ENCODE results near the gene FAF1.
A peak's percentile ranks its signal among the peaks of the same experiment; 100 is the strongest.
"Not testable (repeated sequence)": the region's sequence is repeated elsewhere in the genome, so short reads cannot be mapped to it uniquely, and the experiment has no call there.

Gene FAF1

DNA sequence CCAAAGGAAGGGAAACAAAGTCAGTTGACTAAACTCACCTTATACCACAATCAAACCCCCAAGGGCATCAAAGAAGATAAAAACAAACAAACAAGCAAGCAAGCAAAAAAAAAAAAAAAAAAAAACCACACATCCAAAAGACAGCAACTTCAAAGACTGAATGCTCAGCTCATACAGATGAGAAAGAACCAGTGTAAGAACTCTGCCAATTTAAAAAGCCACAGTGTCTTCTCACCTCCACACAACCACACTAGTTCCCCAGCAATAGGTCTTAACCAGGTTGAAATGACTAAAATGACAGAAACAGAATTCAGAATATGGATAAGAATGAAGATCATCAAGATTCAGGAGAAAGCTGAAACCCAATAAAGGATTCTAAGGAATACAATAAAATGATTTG lies 193.4 kb downstream of the FAF1 start:
- no peak for DNase-seq

DNA sequence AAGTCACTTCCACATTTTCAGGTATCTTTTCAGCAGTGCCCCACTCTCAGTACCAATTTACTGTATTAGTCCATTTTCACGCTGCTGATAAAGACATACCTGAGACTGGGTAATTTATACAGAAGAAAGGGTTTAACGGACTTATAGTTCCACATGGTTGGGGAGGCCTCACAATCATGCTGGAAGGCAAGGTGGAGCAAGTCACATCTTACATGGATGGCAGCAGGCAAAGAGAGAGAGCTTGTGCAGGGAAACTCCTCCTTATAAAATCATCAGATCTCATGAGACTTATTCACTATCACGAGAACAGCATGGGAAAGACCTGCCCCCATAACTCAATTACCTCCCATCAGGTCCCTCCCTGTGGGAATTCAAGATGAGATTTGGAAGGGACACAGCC lies 203.5 kb downstream of the FAF1 start:
- DNase-seq: not testable (repeated sequence)

DNA sequence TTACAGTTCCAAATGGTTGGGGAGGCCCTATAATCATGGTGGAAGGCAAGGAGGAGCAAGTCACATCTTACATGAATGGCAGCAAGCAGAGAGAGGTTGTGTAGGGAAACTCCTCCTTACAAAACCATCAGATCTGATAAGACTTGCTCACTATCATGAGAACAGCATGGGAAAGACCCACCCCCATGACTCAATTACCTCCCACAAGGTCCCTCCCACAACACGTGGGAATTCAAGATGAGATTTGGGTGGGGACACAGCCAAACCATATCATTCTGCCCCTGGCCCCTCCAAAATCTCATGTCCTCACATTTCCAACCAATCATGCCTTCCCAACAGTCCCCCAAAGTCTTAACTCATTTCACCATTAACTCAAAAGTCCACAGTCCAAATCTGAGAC lies 205.3 kb downstream of the FAF1 start:
- DNase-seq: not testable (repeated sequence)

DNA sequence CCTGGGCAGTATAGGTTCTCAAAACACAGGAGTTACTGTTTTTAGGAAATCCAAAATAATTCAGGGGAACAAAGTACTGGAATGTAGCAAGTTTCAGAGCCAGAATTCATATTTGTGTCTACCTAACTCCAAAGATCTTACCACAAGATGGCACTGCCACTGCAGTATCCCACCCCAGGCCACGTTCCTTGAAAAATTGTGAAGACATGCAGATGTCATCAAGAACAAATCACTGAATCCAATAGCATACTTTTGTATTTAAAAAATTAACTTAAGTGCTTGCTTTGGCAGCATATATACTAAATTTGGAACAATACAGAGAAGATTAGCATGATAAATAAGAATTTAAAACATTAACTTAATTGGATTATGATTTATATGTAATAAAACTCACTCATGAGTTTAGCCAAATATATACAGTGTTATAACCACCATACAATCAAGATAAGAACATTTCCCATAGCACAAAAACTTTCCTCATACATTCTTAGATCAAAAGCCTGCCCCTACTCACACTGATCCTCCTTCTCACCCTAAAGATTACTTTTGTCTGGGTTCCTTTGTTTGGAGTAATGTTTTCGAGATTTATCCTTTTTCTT lies 209.9 kb downstream of the FAF1 start:
- no peak for DNase-seq

DNA sequence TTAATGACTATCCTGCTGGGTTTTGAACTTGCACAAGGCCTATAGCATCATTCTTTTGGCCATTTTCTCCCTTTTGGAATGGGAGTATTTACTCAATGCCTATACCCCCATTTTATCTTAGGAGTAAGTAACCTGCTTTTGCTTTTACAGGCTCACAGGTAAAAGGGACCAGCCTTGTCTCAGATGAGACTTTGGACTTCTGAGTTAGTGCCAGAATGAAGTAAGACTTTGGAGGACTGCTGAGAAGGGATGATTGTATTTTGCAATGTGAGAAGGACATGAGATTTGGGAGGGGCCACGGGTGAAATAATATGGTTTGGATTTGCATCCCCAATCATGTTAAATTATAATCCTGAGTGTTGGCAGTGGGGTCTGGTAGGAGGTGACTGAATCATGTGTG lies 212.7 kb downstream of the FAF1 start:
- DNase-seq: no peak

DNA sequence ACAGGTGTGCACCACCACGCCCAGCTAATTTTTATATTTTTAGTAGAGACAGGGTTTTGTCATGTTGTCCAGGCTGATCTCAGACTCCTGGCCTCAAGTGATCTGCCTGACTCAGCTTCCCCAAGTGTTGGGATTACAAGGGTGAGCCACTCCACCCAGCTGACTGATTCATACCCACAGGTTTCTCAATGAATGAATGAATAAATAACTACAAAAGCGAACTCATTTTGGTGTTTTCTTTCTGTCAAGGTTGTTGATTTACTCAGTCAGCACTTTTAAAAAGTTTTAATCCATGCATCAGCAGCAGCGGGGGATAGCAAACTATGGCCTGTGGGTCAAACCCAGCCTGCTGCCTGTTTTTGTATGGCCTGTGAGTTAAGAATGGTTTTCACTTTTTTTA lies 217.5 kb downstream of the FAF1 start:
- no peak for DNase-seq

DNA sequence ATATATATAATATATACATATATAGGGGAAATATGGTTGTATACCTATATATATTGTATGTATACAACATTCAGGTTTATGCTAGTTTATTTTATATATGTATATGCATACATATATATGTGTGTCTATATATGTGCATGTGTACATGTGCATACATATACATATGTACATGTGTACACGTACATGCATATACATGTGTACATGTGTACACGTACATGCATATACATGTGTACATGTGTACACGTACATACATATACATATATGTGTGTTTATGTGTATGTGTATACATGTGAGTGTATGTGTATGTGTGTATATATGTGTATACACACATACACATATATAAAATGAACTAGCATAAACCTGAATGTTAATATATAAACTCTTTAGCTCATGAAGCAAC lies 220.9 kb downstream of the FAF1 start:
- DNase-seq: no peak

DNA sequence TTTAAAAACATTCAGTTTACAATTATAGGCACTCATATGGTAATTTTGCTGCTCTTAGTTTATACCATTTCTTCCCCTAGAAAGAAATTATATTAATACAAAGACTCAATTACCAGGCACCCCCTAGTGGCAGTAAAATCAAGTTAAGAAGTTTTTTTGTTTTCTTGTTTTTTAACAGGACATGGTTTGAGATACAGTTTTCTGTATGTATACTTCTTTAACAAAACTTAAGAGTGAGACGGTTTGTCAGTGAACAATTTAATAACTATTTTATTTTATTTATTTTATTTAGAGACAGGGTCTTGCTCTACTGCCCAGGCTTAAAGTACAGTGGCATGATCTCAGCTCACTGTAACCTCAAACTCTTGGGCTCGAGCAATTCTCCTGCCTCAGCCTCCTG lies 224.6 kb downstream of the FAF1 start:
- DNase-seq: peak in 1 of 2 donors; percentile 20

DNA sequence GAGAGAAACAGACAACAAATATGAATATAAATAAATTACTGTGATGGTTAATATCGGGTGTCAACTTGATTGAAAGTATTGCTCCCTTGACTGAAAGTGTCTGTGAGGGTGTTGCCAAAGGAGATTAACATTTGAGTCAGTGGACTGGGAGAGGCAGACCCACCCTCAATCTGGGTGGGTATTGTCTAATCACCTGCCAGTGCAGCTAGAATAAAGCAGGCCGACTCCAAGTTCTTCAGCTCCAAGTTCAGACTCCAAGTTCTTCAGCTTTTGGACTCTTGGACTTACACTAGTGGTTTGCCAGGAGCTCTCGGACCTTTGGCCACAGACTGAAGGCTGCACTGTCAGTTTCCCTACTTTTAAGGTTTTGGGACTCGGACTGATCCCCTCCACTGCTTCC lies 232.5 kb downstream of the FAF1 start:
- DNase-seq: not testable (repeated sequence)

DNA sequence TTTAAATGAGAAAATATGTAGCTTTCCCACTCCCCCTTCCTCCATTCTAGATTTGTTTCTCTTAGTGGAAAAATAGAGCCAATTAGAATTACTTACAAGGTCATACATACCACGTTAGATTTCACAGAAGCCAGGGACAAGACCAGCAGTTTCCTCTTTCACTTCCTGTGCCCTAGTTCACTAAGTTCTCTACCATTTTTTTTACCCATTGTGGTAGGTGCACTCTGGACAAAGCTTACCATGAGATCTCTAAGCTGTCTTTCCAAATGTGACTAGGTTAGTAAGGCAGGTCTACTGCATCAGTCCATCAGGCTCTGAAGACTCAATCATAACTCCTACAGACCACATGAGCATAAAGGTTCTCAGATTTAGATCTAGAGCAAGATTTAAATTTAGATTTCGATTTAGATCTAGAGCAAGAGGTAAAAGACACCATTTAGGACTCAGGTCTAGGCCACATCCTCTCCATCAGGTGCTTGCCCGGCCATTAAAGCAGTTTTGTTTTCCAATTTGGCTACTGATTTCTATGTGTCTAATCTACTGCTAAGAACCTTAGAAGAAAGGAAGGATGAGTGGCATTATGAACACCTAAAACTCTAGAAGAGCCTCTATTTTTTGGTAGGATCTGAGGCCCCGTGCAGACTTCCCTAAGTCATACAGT lies 235.3 kb downstream of the FAF1 start:
- DNase-seq: peak; percentile 48 to 53

DNA sequence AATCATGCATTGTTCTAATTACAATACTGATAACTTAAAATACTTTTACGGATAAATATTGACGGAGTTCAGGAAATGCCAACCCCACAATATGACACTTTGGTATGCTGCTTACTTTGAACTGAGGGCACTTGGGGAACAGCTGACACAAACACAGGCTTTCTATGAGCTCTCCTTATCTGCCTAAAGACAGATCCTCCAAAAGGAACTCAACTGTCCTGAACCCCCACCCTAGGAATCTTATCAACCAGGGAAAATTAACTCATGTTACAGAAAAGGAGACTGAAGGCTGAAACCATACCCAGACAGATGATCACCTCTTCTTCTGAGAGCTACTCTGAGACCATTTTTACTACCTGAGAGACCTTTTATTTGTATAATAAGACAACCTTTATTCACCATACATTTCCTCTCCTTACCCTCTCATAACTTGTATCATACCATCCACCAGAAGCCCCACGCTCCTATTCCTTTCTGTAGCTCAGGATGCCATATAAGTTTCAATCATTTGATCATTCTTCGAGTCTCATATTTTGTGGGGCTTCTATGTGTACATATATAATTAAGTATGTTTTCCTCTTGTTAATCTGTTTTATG lies 239.5 kb downstream of the FAF1 start:
- DNase-seq: no peak

DNA sequence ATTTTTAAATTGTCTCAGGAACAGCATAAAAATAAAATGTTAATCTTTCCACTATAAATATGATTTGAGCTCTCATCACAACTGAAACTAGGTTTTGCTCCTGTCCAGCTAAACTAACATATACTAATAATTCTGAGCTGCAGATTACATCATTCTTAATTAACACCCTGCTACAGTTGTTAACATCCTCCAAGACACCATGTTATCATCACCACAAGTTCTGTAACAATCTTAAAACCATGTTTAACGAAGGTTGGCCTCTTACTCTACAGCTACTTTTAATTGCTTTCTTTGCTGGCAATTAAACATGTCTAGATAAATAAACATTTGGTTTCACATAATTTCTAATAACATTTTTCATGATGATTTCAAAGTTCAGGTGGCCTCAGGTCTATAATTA lies 240.9 kb downstream of the FAF1 start:
- no peak for DNase-seq

DNA sequence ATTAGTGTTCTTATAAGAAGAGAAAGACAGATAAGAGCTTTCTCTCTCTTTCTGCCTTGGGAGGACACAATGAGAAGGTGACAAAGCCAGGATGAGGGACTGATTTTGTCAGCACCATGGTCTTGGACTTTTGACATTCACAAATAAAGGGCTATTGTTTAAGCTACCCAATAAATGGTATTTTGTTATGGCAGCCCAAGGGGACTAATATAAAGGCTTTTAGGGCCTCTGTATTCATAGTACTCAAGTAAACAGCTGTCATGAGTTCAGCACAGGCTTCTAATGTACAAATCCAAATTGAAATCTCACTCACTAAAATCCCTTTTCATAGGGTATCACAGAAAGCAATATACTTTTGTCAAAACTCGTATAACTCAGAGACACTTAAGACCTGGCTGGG lies 242.7 kb downstream of the FAF1 start:
- no peak for DNase-seq

DNA sequence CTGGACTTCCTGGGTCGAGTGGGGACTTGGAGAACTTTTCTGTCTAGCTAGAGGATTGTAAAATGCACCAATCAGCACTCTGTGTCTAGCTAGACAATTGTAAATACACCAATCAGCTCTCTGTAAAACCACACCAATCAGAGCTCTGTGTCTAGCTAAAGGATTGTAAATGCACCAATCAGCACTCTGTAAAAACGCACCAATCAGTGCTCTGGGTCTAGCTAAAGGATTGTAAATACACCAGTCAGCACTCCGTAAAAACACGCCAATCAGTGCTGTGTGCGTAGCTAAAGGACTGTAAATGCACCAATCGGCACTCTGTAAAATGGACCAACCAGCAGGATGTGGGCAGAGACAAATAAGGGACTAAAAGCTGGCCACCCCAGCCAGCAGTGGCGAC lies 243.6 kb downstream of the FAF1 start:
- DNase-seq: not testable (repeated sequence)

DNA sequence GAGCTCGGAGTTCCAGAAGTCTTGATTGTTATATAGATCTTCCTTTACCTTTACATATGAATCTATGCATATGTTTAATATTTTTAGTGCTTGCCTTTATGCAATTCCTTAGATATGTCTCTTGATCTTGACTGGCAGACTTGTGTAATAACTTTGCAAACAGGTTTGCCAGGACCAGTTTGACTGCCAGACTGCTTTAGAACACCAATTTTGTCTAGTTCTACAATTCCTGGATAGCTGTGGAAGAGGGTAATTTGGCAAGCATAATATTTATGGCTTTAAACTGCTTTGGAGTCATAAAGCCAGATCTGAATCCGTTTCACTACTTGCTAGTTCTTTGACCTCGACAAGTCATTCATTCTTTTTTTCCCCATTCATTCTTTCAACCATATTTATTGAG lies 250.0 kb downstream of the FAF1 start:
- DNase-seq: no peak

DNA sequence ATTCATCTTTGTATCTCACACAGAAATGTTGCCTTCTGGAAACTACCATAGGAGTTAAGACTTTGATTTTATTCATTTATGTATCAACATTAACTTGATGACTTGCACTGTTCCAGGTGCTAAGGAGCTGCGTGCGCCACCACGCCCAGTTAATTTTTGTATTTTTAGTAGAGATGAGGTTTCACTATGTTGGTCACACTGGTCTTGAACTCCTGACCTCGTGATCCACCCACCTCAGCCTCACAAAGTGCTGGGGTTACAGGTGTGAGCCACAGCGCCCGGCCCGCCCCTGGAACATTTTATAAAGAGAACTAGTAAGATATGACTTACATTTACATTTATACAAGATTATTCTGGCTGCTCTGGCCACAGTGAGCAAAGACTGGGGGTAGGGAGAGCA lies 252.2 kb downstream of the FAF1 start:
- DNase-seq: no peak

DNA sequence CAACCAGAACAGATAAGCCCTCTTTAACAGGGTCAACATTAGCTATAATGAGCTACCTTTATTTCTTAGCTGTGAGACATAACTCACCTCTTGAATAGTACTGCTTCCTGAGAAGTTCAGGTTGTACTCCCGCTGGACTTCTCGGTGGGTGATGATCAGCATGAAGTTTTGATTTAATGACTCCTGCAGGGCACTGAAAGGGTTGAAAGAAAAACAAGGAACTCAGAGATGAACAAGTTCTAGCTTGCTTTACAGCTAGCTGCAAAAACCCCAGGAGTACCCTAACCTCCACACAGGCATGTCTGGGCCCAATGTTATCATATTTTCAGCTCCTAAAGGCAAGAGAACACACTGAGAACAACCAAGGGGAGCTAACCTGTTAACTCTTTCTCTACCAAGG lies 254.4 kb downstream of the FAF1 start:
- DNase-seq: no peak

DNA sequence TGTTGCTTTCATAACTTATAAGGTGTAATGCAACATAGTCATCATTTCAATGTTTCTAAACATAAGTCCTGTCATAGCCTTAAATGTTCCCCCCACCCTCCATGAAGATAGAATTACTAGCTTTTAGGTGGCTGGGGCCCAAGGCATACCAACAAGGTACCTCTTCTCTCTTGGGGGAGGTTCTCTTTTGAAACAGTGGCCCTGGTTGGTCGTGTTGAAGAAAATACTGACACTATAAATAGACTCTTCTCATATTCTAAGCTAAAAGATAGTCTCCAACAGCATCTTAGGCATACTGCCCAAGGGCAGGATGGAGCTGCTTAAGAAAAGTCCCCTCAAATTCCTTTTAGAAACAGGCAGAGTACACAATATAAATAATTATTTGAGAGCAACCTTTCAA lies 255.0 kb downstream of the FAF1 start:
- no peak for DNase-seq

DNA sequence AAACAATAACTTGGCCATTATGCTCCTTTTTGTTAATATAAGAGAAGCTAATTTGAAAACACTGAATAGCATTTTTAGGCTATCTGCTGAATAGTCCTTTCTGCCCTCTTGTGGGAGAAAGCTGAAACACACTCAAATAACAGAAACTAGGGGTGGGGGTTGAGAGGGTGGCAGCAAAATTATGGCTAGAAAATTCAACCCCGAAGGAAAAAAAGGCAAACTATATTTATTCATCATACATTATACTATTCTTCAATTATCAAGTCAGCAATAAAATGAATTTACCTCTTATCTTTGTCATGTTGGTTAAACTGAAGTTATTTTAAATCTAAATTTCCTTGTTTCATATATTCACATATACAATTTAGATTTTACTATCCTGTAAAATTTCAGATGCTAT lies 255.9 kb downstream of the FAF1 start:
- DNase-seq: peak; percentile 7 to 31

DNA sequence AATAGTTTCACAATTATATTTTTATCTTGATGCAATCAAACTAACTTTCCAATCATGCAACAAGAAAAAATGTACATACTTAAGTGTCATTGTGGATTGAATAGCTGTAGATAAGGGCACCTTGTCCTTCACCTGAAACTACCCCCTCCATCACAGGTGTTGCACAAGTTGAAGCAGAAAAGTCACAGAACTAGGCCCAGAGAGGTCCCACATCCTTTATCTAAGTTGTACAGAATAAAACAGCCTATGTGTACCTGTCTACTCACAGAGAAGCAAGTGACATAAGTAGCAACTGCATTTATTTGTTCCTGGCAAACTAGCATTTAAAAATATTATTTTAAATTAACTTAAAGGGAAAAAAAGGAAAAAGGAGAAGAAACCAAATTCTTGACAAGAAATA lies 256.8 kb downstream of the FAF1 start:
- DNase-seq: no peak

DNA sequence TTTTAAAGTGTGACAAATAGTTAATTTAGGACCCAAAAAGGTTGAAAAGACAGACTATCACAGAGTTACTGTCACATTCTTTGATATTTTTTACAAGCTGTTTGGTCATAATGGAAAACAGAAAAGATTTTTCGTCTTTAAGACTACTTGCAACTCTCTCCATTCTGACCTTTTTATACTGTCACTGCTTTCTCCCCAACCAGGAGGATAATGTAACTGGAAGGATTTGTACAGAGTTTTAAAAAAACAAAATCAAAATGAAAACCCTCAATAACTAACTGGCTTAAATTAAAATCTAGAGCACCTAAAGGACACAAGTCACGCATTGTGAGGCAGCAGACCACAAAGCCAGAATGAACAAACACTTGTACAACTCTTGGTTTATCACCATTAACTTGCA lies 257.7 kb downstream of the FAF1 start:
- no peak for DNase-seq

DNA sequence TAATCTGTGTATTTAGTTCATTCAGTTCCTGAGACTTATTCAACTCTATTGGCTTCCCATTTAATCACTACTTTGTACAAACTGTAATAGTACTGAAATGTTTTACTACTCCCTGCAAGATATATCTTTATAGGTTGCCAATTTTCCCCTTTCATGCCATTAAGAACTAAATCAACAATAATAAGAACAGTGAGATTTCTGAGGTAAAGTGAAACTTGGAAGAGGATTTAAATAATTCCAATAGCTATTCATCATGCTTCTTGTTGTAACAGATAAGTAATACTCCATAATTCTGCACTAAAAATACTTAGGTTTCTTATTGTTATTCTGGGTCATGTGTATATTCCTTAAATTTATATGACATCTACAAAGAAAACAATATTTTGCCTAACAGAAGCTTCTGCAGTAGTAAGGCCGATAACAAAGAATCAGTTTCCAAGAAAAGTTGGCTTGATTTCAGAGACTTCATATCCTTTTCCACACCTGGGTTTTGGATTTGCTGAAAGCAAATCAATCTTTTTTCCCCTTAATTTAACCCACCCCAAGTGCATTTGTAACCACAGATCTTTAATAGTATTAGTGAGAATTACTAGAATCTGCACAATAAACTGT lies 258.3 kb downstream of the FAF1 start:
- no peak for DNase-seq

DNA sequence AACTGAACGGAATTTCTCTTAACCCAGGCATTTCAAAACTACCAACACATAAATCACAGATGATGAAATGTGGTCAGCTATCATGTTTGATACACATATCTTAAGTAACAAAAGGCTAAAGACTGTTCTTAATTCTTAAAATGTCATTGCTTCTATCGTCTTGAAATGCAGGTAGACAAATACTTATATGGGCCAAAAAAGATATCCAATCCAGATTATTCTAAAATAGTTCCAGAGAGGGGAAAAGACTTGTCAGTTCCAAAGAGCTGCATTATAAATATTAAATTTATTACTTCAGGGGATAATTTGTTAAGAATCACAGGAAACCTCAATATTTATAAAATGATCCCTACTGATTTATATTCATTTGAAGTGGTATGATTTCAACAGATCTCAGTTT lies 259.4 kb downstream of the FAF1 start:
- DNase-seq: no peak

DNA sequence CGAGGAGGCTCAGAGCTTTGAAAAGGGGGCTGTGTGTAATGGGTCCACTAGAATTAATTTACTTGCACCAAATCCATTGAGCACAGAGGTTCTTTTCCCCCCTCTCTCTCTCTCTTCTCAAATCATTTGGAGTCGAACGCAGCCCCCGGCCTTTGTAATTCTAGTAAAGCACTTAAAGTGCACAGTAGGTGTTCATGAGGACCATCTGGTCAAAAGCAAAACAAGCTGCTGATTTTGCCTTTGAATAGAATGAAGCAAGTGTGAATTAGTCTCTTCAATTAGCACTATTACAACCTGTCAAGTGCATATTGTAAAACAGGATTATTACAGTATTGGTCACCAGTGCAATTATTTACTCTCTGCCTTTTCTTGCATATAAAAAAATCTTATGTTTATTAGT lies 259.9 kb downstream of the FAF1 start:
- no peak for DNase-seq

Data from inflammatory macrophage (primary cell).